SK-N-SH (cell line): ENCODE measurements around the gene TMEM109. TPM values are rescaled to one million over a fixed set of nuclear protein-coding genes. Genes with fewer than 3 reads are reported as not detected.

Experiments used
- CTCF ChIA-PET: fragments of 300-600, 350-600 bp; formaldehyde crosslinking; extraction: SDS; loops from one replicate; lab custom pipeline; 2021; lab: Yijun Ruan, JAX
- POLR2A ChIA-PET: fragments of 350-600 bp; sonication (Branson Sonifier 250); formaldehyde crosslinking; extraction: SDS; loops from one replicate; lab custom pipeline; 2020; ENCODE audit warnings: antibody characterized with exemption, inconsistent platforms; lab: Yijun Ruan, JAX
- DNase-seq: peaks from one replicate; pipeline ENCODE4 v3.0.0; 2012
- H2AFZ ChIP-seq: fragments of 200-600 bp; sonication (generic); 2 replicates; pipeline ENCODE4 v1.8.1; 2016; ENCODE audit warnings: antibody characterized with exemption, mild to moderate bottlenecking, low read depth
- H3F3A ChIP-seq: fragments of 200-600 bp; sonication (generic); replicated peaks from 2 replicates; pipeline ENCODE3; 2016; ENCODE audit warnings: antibody characterized with exemption, mild to moderate bottlenecking; ENCODE audit not compliant: insufficient read depth
- H3K27ac ChIP-seq, 2 experiments: fragments of 200-500 bp in 1 of 2; fragments of 200-600 bp in 1 of 2; sonication (Bioruptor generic) in 1 of 2; sonication (generic), shearing (Covaris generic) in 1 of 2; 2 replicates each; pipeline versions ENCODE4 v1.5.1 to v1.6.1; 2014 to 2016; ENCODE audit warnings: low read depth in 2 of 2, inconsistent platforms in 1 of 2, low read length in 1 of 2, mild to moderate bottlenecking in 1 of 2, mixed read lengths in 1 of 2
- H3K27me3 ChIP-seq: fragments of 200-600 bp; sonication (generic), shearing (Covaris generic); 2 replicates; pipeline ENCODE4 v1.6.1; 2016; ENCODE audit warnings: mixed run types; ENCODE audit not compliant: insufficient read depth
- H3K36me3 ChIP-seq, 2 experiments: fragments of 200-500 bp in 1 of 2; fragments of 200-600 bp in 1 of 2; sonication (Bioruptor generic) in 1 of 2; sonication (generic) in 1 of 2; replicated peaks in 1 of 2; 2 replicates each; pipeline versions ENCODE3 to v1.5.1; 2014 to 2016; ENCODE audit warnings: low read length in 1 of 2, mild to moderate bottlenecking in 1 of 2; ENCODE audit not compliant: insufficient read depth in 2 of 2, control insufficient read depth in 1 of 2
- H3K4me1 ChIP-seq, 2 experiments: fragments of 200-500 bp in 1 of 2; fragments of 200-600 bp in 1 of 2; sonication (Bioruptor generic) in 1 of 2; sonication (generic), shearing (Covaris generic) in 1 of 2; 2 replicates each; pipeline versions ENCODE4 v1.5.1 to v1.6.1; 2014 to 2016; ENCODE audit warnings: low read depth in 1 of 2, low read length in 1 of 2, mixed run types in 1 of 2; ENCODE audit not compliant: insufficient read depth in 2 of 2, control insufficient read depth in 1 of 2
- H3K4me2 ChIP-seq: fragments of 200-600 bp; sonication (generic), shearing (Covaris generic); 2 replicates; pipeline ENCODE4 v1.6.1; 2017; ENCODE audit warnings: mixed run types
- H3K4me3 ChIP-seq, 2 experiments: fragments of 200-500 bp in 1 of 2; fragments of 200-600 bp in 1 of 2; sonication (Bioruptor generic) in 1 of 2; sonication (generic), shearing (Covaris generic) in 1 of 2; 2 replicates each; pipeline versions ENCODE4 v1.5.1 to v1.8.1; 2014 to 2016; ENCODE audit warnings: low read depth in 2 of 2, inconsistent platforms in 1 of 2, low read length in 1 of 2, mild to moderate bottlenecking in 1 of 2, mixed read lengths in 1 of 2, moderate library complexity in 1 of 2
- H3K79me2 ChIP-seq: fragments of 200-600 bp; sonication (generic); 2 replicates; pipeline ENCODE4 v1.8.1; 2017; ENCODE audit warnings: mild to moderate bottlenecking; ENCODE audit not compliant: insufficient read depth
- H3K9ac ChIP-seq: fragments of 200-600 bp; sonication (generic); 2 replicates; pipeline ENCODE4 v1.6.1; 2017; ENCODE audit warnings: mixed run types
- H3K9me2 ChIP-seq: fragments of 200-600 bp; sonication (generic); 2 replicates; pipeline ENCODE4 v1.6.1; 2017; ENCODE audit warnings: mixed run types
- H3K9me3 ChIP-seq: fragments of 200-600 bp; sonication (generic); 2 replicates; pipeline ENCODE4 v1.6.1; 2017; ENCODE audit warnings: mixed run types, mild to moderate bottlenecking, moderate library complexity
- H4K20me1 ChIP-seq: fragments of 200-600 bp; sonication (generic); 2 replicates; pipeline ENCODE4 v1.6.1; 2017; ENCODE audit warnings: mild to moderate bottlenecking, mixed run types; ENCODE audit not compliant: insufficient read depth
- CHD2 ChIP-seq: fragments of 150-350 bp; IDR thresholded peaks from 2 replicates; pipeline ENCODE4 v1.6.1; 2018; ENCODE audit warnings: low read length; ENCODE audit not compliant: partially characterized antibody
- EZH2phosphoT487 ChIP-seq: fragments of 200-600 bp; sonication (generic); IDR thresholded peaks from 2 replicates; pipeline ENCODE4 v1.6.1; 2017; ENCODE audit warnings: low read depth, mixed run types, mild to moderate bottlenecking, antibody characterized with exemption, moderate library complexity, borderline replicate concordance
- FOXJ3 ChIP-seq: sonication (generic); formaldehyde crosslinking; IDR thresholded peaks from 2 replicates; pipeline ENCODE4 v1.5.1; 2020; ENCODE audit warnings: mild to moderate bottlenecking, missing genetic modification reagents
- FOXM1 ChIP-seq: IDR thresholded peaks from 2 replicates; pipeline ENCODE4 v1.4.0; 2012; ENCODE audit warnings: low read depth, mild to moderate bottlenecking
- GATA2 ChIP-seq: sonication (generic); formaldehyde crosslinking; IDR thresholded peaks from 2 replicates; pipeline ENCODE4 v1.5.0; 2020; ENCODE audit warnings: mild to moderate bottlenecking, missing genetic modification reagents
- IRF3 ChIP-seq: fragments of 150-350 bp; IDR thresholded peaks from 2 replicates; pipeline ENCODE4 v1.6.1; 2016; ENCODE audit warnings: mild to moderate bottlenecking, low read depth, low read length
- MEF2A ChIP-seq: IDR thresholded peaks from 2 replicates; pipeline ENCODE4 v1.4.0; 2012; ENCODE audit warnings: low read depth, borderline replicate concordance
- MXI1 ChIP-seq: IDR thresholded peaks from 2 replicates; pipeline ENCODE4 v1.6.1; 2012; ENCODE audit warnings: mild to moderate bottlenecking, low read depth, low read length, improper control_type of control experiment
- REST ChIP-seq: IDR thresholded peaks from 2 replicates; pipeline ENCODE4 v1.6.1; 2012; ENCODE audit warnings: mild to moderate bottlenecking, low read depth, low read length, moderate library complexity
- RFX5 ChIP-seq: IDR thresholded peaks from 2 replicates; pipeline ENCODE4 v1.6.1; 2012; ENCODE audit warnings: mild to moderate bottlenecking, improper control_type of control experiment, low read length
- RXRA ChIP-seq: IDR thresholded peaks from 2 replicates; pipeline ENCODE4 v1.4.0; 2012; ENCODE audit warnings: low read depth, mild to moderate bottlenecking, borderline replicate concordance
- SIN3A ChIP-seq: IDR thresholded peaks from 2 replicates; pipeline ENCODE4 v1.6.1; 2012; ENCODE audit warnings: low read depth, mild to moderate bottlenecking, low read length, moderate library complexity, borderline replicate concordance
- TAF1 ChIP-seq: IDR thresholded peaks from 2 replicates; pipeline ENCODE4 v1.6.1; 2012; ENCODE audit warnings: low read depth, mild to moderate bottlenecking, low read length, moderate library complexity, borderline replicate concordance
- TEAD4 ChIP-seq: IDR thresholded peaks from 2 replicates; pipeline ENCODE4 v1.4.0; 2012; ENCODE audit warnings: mild to moderate bottlenecking, borderline replicate concordance; ENCODE audit not compliant: insufficient read depth
- USF2 ChIP-seq: fragments of 150-350 bp; IDR thresholded peaks from 2 replicates; pipeline ENCODE4 v1.6.1; 2017; ENCODE audit warnings: antibody characterized with exemption, low read length, low read depth, borderline replicate concordance
- YY1 ChIP-seq: IDR thresholded peaks from 2 replicates; pipeline ENCODE4 v1.4.0; 2012; ENCODE audit warnings: low read depth, mild to moderate bottlenecking
- ZBTB33 ChIP-seq: IDR thresholded peaks from 2 replicates; pipeline ENCODE4 v1.4.0; 2012; ENCODE audit warnings: low read depth, borderline replicate concordance
- WGBS: methylation state at CpG from one replicate; pipeline ENCODE4 v1.1.6; 2017; ENCODE audit warnings: low lambda C conversion rate; 5-methylcytosine and 5-hydroxymethylcytosine counted together
- polyA plus RNA-seq, 3 experiments: library from polyadenylated mRNA; depleted of rRNA; stranded (reverse); fragments of >200 nt; gene quantifications; 2 replicates each; pipeline ENCODE4 v1.2.3, GENCODE V29; 2012

Gene TMEM109
- polyA plus RNA-seq, 1 of the 3 experiments (the other 2 are of a cell fraction), result 52.7 TPM

- no peak overlapping the region for H2AFZ ChIP-seq
- ChIA-PET POLR2A (no interaction called here), CTCF (interaction anchor here (0.7 to 1.9 kb wide), 4 partner anchors 11 to 199 kb away, joined by 3 to 6 read pairs (median 3); no protein-coding TSS in a partner anchor)
- H3K27me3 ChIP-seq, result no peaks in the 10 kb centered on the region
- DNase-seq, result no peak
- TF ChIP-seq YY1, result no peak
- H3K4me1 ChIP-seq, result peaks cover 0 to 28% of the 10 kb centered on the region in 2 experiments; a peak in 3 of 4 replicates
- no peaks in the 10 kb centered on the region for H3K9me3 ChIP-seq
- no peaks in the 10 kb centered on the region for H4K20me1 ChIP-seq
- H3F3A ChIP-seq, result no peaks in the 10 kb centered on the region
- no peaks in the 10 kb centered on the region for H3K9me2 ChIP-seq
- no peak overlapping the region for H3K4me2 ChIP-seq
- peaks cover 0 to 42% of the 10 kb centered on the region in 2 experiments for H3K36me3 ChIP-seq
- H3K4me3 ChIP-seq, result no peak overlapping the region
- 76% methylated on average over 5 of the region's 8 CpGs for WGBS
- H3K79me2 ChIP-seq, result no peaks in the 10 kb centered on the region; the same call in 1 of the 2 replicates
- no peak overlapping the region for H3K9ac ChIP-seq
- no peak overlapping the region for H3K27ac ChIP-seq
Measured at GRCh38 chr11:60927061-60927592, 13.2 kb downstream of the TMEM109 start.

- H3K79me2 ChIP-seq, result no peaks in the 10 kb centered on the region; the same call in 1 of the 2 replicates
- no peak for TF ChIP-seq GATA2
- no peak for TF ChIP-seq TAF1
- TF ChIP-seq ZBTB33, result no peak
- TF ChIP-seq MEF2A, result no peak
- no peak for TF ChIP-seq IRF3
- no peak for TF ChIP-seq FOXM1
- no peak for TF ChIP-seq SIN3A
- TF ChIP-seq RFX5, result no peak
- TF ChIP-seq CHD2, result no peak
- TF ChIP-seq YY1, result no peak
- TF ChIP-seq REST, result no peak
- no peak for TF ChIP-seq USF2
- no peak for TF ChIP-seq TEAD4
- no peak for TF ChIP-seq RXRA
- TF ChIP-seq MXI1, result no peak
- no peak for TF ChIP-seq EZH2phosphoT487
- no peak for TF ChIP-seq FOXJ3 (CRISPR knock-in tag)
- ChIA-PET POLR2A (no interaction called here), CTCF (interaction anchor here (0.7 to 1.9 kb wide), 5 partner anchors 11 to 199 kb away, joined by 3 to 6 read pairs (median 3); no protein-coding TSS in a partner anchor)
- no peaks in the 10 kb centered on the region for H3K9me2 ChIP-seq
- no peak overlapping the region for H3K4me2 ChIP-seq
- H2AFZ ChIP-seq, result no peak overlapping the region
- no peak overlapping the region for H3K9ac ChIP-seq
- 82% methylated on average over 7 of the region's 16 CpGs for WGBS
- no peaks in the 10 kb centered on the region for H4K20me1 ChIP-seq
- H3F3A ChIP-seq, result no peaks in the 10 kb centered on the region
- H3K27ac ChIP-seq, result no peak overlapping the region
- peaks cover 0 to 47% of the 10 kb centered on the region in 2 experiments for H3K36me3 ChIP-seq
- H3K9me3 ChIP-seq, result no peaks in the 10 kb centered on the region
- no peaks in the 10 kb centered on the region for H3K27me3 ChIP-seq
- no peak overlapping the region for H3K4me3 ChIP-seq
- peaks cover 0 to 28% of the 10 kb centered on the region in 2 experiments; a peak in 3 of 4 replicates for H3K4me1 ChIP-seq
- no peak for DNase-seq
Measured at GRCh38 chr11:60927600-60927999, 13.6 kb downstream of the TMEM109 start.
